GM12878 (cell line): Measurements from ENCODE around the gene SMCO4. TPM values are rescaled to one million over a fixed set of nuclear protein-coding genes. Genes with fewer than 3 reads are reported as not detected.

Source experiments
- ATF7 ChIP-seq: fragments of 450-650 bp; IDR thresholded peaks from 2 replicates; pipeline ENCODE4 v1.6.1; 2016; ENCODE audit warnings: low read depth, mild to moderate bottlenecking
- E2F8 ChIP-seq: fragments of 450-650 bp; IDR thresholded peaks from 2 replicates; pipeline ENCODE4 v1.6.1; 2018; ENCODE audit warnings: mild to moderate bottlenecking, low read depth, moderate library complexity; ENCODE audit not compliant: partially characterized antibody
- FOS ChIP-seq: IDR thresholded peaks from 3 replicates; pipeline ENCODE4 v1.6.1; 2011; ENCODE audit warnings: borderline replicate concordance; ENCODE audit not compliant: insufficient read length; ENCODE audit errors: extremely low read depth
- FOXM1 ChIP-seq: IDR thresholded peaks from 2 replicates; pipeline ENCODE4 v1.6.1; 2012; ENCODE audit warnings: low read depth, mild to moderate bottlenecking, inconsistent platforms, low read length, moderate library complexity
- IKZF1 ChIP-seq: fragments of 450-650 bp; conservative IDR thresholded peaks from 2 replicates; pipeline ENCODE4 v1.6.1; 2017; ENCODE audit warnings: antibody characterized with exemption, mild to moderate bottlenecking
- IRF4 ChIP-seq: IDR thresholded peaks from 2 replicates; pipeline ENCODE4 v1.6.1; 2011; ENCODE audit warnings: low read depth, low read length
- MEF2A ChIP-seq: IDR thresholded peaks from 2 replicates; pipeline ENCODE4 v1.6.1; 2011; ENCODE audit warnings: low read depth, mild to moderate bottlenecking, low read length, moderate library complexity; ENCODE audit not compliant: insufficient read depth
- NFIC ChIP-seq: IDR thresholded peaks from 2 replicates; pipeline ENCODE4 v1.6.1; 2012; ENCODE audit warnings: low read depth, mild to moderate bottlenecking, inconsistent platforms, low read length, moderate library complexity
- RELA ChIP-seq: fragments of 450-650 bp; IDR thresholded peaks from 2 replicates; pipeline ENCODE4 v1.8.0; 2014; ENCODE audit warnings: borderline replicate concordance; ENCODE audit not compliant: partially characterized antibody
- RELB ChIP-seq: fragments of 450-650 bp; IDR thresholded peaks from 2 replicates; pipeline ENCODE4 v1.6.1; 2017; ENCODE audit warnings: low read depth, mild to moderate bottlenecking, moderate library complexity
- SPI1 ChIP-seq: IDR thresholded peaks from 2 replicates; pipeline ENCODE4 v1.6.1; 2011; ENCODE audit warnings: low read depth, mild to moderate bottlenecking, low read length, moderate library complexity, borderline replicate concordance; ENCODE audit not compliant: insufficient read depth
- ZBTB40 ChIP-seq: fragments of 450-650 bp; IDR thresholded peaks from 2 replicates; pipeline ENCODE4 v1.6.1; 2016; ENCODE audit warnings: mild to moderate bottlenecking, moderate library complexity, borderline replicate concordance
- polyA plus RNA-seq, 11 experiments: library from polyadenylated mRNA; depleted of rRNA in 4 of 11; unstranded in 6 of 11; stranded (reverse) in 5 of 11; fragments of >200 nt; fragmentation: Nextera tagmentation in 4 of 11; fragmentation: Illumina TruSeq in 1 of 11; extraction: Ambion mirVana in 4 of 11; extraction: Trizol in 1 of 11; gene quantifications; 1 replicate in 1 of 11; 2 replicates in 10 of 11; pipeline versions ENCODE4 v1.2.1 to v1.2.3, GENCODE V29; 2011 to 2016; ENCODE audit warnings: inconsistent platforms in 2 of 11, missing spikeins in 2 of 11, low read depth in 1 of 11
- total RNA-seq, 4 experiments: library from RNA; depleted of rRNA in 3 of 4; stranded (reverse); fragments of >200 nt in 3 of 4; fragmentation: Illumina TruSeq in 1 of 4; extraction: Trizol in 1 of 4; gene quantifications; 2 replicates each; pipeline versions ENCODE4 v1.2.1 to v1.2.3, GENCODE V29; 2013 to 2021
- TF ChIP-seq, protein P1 (sequence below): fragments of 450-650 bp; IDR thresholded peaks from 2 replicates; pipeline ENCODE4 v1.6.1; 2017; ENCODE audit warnings: mild to moderate bottlenecking, low read depth, inconsistent platforms; ENCODE audit not compliant: poor library complexity, severe bottlenecking

SMCO4 gene
- total and polyA plus RNA-seq, 10 of the 15 experiments (the other 5 are each of a cell fraction or from before 2014, with no cell fraction given) = 3.6 to 59.9 (median 27.9) TPM

DNA sequence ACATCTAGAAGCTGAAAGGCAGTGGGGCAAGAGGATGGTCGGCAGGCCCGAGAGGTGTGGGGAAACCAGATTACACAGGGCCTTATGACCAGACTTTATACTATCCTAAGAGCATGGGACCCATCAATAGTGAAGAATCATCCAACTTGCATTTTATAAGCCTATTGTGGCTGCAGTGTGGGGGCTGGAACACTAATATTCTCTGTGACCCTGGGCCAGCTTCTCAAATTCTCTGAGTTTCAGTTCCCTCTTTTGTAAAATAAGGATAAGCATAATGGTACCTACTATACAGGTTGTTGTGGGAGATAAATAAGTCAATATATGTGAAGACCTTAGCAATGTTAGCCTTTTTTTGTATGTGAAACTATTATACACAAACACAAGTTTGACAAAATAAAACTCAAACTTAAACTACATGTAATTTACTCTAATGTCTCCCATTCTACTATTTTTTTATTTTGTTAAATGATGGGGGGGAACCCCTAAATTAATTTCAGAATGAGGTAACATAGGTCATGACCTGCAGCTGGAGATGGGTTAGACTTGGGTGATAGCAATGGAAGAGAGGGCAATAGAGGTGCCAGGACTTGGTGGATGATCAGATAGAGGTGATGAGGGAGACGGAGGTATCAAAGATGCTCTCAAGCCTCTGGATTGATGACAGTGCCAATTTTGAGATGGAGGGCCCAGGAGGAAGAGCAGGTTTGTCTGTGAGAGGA is 30.1 kb downstream of the SMCO4 start (continued):
- TF ChIP-seq, protein P1, sequence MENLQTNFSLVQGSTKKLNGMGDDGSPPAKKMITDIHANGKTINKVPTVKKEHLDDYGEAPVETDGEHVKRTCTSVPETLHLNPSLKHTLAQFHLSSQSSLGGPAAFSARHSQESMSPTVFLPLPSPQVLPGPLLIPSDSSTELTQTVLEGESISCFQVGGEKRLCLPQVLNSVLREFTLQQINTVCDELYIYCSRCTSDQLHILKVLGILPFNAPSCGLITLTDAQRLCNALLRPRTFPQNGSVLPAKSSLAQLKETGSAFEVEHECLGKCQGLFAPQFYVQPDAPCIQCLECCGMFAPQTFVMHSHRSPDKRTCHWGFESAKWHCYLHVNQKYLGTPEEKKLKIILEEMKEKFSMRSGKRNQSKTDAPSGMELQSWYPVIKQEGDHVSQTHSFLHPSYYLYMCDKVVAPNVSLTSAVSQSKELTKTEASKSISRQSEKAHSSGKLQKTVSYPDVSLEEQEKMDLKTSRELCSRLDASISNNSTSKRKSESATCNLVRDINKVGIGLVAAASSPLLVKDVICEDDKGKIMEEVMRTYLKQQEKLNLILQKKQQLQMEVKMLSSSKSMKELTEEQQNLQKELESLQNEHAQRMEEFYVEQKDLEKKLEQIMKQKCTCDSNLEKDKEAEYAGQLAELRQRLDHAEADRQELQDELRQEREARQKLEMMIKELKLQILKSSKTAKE = peak; percentile 37
- TF ChIP-seq IKZF1 (peak; percentile 52), FOXM1 (peak; percentile 34; the same call in 1 of the 2 replicates), IRF4 (peak; percentile 79; the same call in 1 of the 2 replicates), FOS (no peak), SPI1 (peak; percentile 99), ZBTB40 (no peak), E2F8 (no peak), MEF2A (0 out of 2 replicates have a peak, but pooled peaks have one; percentile 14), ATF7 (peak; percentile 46), RELB (peak; percentile 27; the same call in 1 of the 2 replicates), NFIC (peak; percentile 44), RELA (no peak)
